AG10803 (cell line): Measurements from ENCODE around the gene NRTN.

Experiments used
- DNase-seq: peaks from one replicate; pipeline ENCODE4 v3.0.0; 2010; ENCODE audit warnings: low read depth
- H3K4me3 ChIP-seq: 2 replicates; pipeline ENCODE4 v1.5.1; 2011; ENCODE audit warnings: mild to moderate bottlenecking, low read length, control low read depth
- CTCF ChIP-seq: conservative IDR thresholded peaks from 2 replicates; pipeline ENCODE4 v1.5.1; 2011; ENCODE audit warnings: mild to moderate bottlenecking, low read length, control low read depth, inconsistent platforms

The NRTN gene

DNA sequence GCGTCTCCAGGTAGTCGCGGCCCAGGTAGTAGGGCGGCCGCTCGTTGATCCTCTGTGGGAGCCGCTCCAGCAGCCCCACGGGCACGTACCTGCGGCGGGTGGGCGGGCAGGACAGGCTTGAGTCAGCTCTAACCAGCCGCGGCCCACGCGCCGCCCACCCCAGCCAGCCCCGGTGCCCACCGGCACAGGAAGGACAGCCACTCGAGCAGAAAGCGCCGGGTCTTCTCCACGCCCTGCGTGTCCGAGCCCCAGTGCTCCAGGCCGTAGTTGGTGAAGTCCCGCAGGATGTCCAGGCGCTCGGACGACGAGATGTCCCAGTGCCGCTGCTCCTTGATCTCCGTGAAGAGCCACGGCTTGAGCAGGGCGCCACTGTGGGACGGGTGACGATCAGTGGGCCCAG, 19.4 kb upstream of the NRTN start:
- no peak for TF ChIP-seq CTCF
- DNase-seq: no peak

DNA sequence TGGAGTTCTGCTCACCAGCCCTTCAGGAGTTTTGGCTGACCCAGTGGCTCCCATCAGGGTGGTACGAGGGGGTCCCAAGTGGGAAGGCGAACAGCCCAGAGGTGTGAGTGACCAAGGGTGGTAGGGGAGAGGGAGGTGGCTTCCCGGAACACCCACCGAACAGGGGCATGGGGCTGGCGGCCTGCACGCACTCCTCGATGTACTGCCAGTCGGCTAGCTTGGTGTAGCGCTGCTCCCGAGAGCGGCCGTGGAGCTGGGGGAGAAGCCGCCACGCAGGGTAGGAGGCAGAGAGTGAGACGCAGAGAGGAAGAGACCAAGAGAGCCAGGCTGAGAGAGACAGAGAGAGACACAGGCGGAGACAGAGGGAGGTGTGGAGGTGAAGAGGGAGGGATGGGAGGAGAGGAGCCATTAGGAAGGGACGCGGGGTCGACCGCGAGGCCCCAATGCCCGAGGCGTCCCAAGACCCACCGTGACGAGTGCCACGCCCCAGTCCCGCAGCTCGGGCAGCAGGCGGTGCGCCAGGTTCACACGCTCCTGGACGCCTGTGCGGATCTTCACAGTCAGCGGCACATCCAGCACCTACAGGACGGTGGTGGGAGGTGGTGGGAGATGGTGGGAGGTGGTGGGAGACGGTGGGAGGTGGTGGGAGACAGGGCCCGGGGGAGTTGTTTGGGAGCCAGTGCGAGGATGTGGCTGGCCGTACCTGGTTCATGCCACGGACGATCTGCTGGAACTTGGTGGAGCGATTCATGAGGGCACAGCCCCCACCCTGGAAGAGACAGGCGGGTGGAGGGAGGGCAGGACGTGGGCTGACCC, 18.1 kb upstream of the NRTN start:
- DNase-seq: no peak
- H3K4me3 ChIP-seq: no peak overlapping the region
- TF ChIP-seq CTCF: no peak

More for the DNA sequence above, 19.4 kb upstream of the NRTN start:
- no peak overlapping the region for H3K4me3 ChIP-seq

DNA sequence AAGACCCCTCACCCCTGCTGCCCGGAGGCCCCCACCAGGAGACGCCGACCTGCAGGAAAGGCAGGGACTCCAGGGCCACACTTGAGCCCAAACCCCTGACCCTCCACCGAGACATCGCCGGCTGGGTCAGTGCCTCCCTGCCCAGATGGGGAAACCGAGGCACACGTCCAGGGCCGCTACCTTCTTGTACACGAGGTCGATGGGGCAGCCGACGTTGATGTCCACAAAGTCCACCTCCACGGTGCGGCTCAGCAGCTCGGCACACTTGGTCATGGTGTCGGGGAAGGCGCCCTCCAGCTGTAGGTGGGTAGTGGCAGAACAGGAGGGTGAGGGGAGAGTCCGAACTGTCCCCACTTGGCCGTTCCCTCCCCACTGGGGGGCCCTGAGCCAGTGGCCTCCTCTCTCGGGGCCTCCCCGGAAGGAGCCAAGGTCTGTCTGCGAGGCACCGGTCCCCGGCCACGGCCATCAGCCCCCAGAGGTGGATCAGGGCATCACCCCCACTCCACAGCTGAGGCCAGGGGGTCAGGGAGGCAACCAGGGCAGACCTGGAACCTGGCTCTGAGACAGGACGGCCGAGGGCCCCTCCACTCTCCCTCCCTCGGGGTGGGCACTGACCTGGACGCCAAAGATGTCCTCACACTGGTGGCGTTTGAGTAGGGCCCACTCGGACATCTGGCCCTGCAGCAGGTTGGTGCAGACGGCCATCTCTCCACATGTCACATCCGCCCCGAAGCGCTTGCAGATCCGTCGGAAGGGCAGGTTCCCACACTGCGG, 17.3 kb upstream of the NRTN start:
- no peak for TF ChIP-seq CTCF
- no peak overlapping the region for H3K4me3 ChIP-seq
- no peak for DNase-seq

GRCh38 chr19:5788422-5788821, 16.4 kb upstream of the NRTN start:
- H3K4me3 ChIP-seq: no peak overlapping the region
- DNase-seq: no peak
- no peak for TF ChIP-seq CTCF

- DNase-seq: no peak
- no peak overlapping the region for H3K4me3 ChIP-seq
- TF ChIP-seq CTCF: no peak
Observed at GRCh38 chr19:5789351-5789761, 15.5 kb upstream of the NRTN start.

DNA sequence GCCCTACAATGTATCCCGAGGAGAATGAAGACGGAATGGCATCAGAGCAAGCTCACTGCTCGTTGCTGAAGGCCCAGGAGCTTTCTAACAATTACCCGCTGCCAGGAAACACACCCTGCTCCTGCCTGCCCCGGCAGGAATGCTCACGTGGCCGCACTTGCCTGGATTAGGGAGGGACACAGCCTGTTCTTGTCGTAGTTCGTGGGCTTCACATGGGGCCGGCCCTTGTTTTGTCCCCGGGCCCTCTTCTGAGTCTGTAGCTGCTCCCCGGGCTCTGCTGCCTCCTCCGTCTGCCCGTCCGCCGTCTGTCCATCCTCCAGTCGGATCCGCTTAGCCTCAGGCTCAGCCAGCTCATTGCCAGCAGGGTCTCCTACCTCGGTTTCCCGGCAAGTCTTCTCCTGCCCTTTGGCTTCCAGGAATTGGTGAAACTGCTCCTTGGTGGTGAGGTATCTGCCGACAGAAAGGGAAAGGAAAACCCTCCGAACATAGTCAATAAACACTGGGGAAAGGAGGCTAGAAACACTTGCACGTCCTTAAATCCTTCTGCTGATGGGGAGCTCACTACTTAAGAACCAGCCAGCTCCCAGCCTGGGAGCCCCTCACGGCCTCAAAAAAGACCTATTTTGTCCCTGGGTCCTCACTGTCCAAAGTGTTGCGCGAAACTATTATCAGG, 14.8 kb upstream of the NRTN start:
- peak overlapping the region; percentile 100 for H3K4me3 ChIP-seq
- no peak for TF ChIP-seq CTCF
- DNase-seq: no peak
